B cell (primary cell): Measurements from ENCODE around the gene GOLGA8J. TPM values are rescaled to one million over a fixed set of nuclear protein-coding genes. Genes with fewer than 3 reads are reported as not detected.
"Not testable (repeated sequence)": the region's sequence is repeated elsewhere in the genome, so short reads cannot be mapped to it uniquely, and the experiment has no call there.

Experiments
- ATAC-seq: fragments of 200-7000 bp; cut with Tn5 transposase; one replicate; pipeline ENCODE4 v1.10.0; 2021; ENCODE audit warnings: low read depth, mild to moderate bottlenecking, moderate number of reproducible peaks, moderate library complexity
- CTCF ChIA-PET: fragments of 350-600 bp; sonication (Branson Sonifier 250); formaldehyde crosslinking; loops from one replicate; lab custom pipeline; 2021; ENCODE audit warnings: antibody characterized with exemption, inconsistent platforms; lab: Charles Lee
- POLR2A ChIA-PET: fragments of 350-600 bp; sonication (Branson Sonifier 250); formaldehyde crosslinking; loops from one replicate; lab custom pipeline; 2021; ENCODE audit warnings: antibody characterized with exemption; lab: Charles Lee
- DNase-seq: peaks from one replicate; pipeline ENCODE4 v3.0.0; 2013
- H2AFZ ChIP-seq: 2 replicates; pipeline ENCODE4 v1.6.1; 2012; ENCODE audit warnings: mild to moderate bottlenecking, low read depth, low read length; ENCODE audit not compliant: insufficient read depth, poor library complexity, severe bottlenecking
- H3K27ac ChIP-seq, 2 donors: 1 replicate in 1 of 2; 2 replicates in 1 of 2; pipeline ENCODE4 v1.5.1; 2012 to 2013; ENCODE audit warnings: low read length in 2 of 2, mild to moderate bottlenecking in 2 of 2, moderate library complexity in 1 of 2
- H3K27me3 ChIP-seq, 4 experiments: fragments of 200-600 bp in 1 of 4; sonication (generic) in 1 of 4; replicated peaks in 1 of 4; 1 replicate in 2 of 4; 2 replicates in 2 of 4; pipeline versions ENCODE4 v1.6.1 to v1.7.0; 2013 to 2016; ENCODE audit warnings: low read length in 3 of 4, mild to moderate bottlenecking in 2 of 4, mixed read lengths in 1 of 4, moderate library complexity in 1 of 4; ENCODE audit not compliant: insufficient read depth in 4 of 4, control insufficient read depth in 3 of 4; ENCODE audit errors: control extremely low read depth in 1 of 4
- H3K36me3 ChIP-seq, 2 experiments: replicated peaks in 1 of 2; 1 replicate in 1 of 2; 2 replicates in 1 of 2; pipeline versions ENCODE4 v1.6.1 to v1.7.1; 2013; ENCODE audit warnings: low read length in 1 of 2; ENCODE audit not compliant: insufficient read depth in 2 of 2, control insufficient read depth in 1 of 2; ENCODE audit errors: control extremely low read depth in 1 of 2, extremely low read depth in 1 of 2
- H3K4me1 ChIP-seq, 2 donors: fragments of 200-600 bp in 1 of 2; sonication (generic) in 1 of 2; 1 replicate in 1 of 2; 2 replicates in 1 of 2; pipeline versions ENCODE4 v1.5.1 to v1.6.1; 2013 to 2017; ENCODE audit warnings: low read length in 2 of 2; ENCODE audit not compliant: control insufficient read depth in 2 of 2, insufficient read depth in 2 of 2
- H3K4me2 ChIP-seq: replicated peaks from 2 replicates; pipeline ENCODE3; 2012; ENCODE audit warnings: mild to moderate bottlenecking, low read depth, low read length; ENCODE audit not compliant: poor library complexity, severe bottlenecking
- H3K4me3 ChIP-seq, 5 experiments: fragments of 200-600 bp in 1 of 5; sonication (generic) in 1 of 5; 1 replicate in 3 of 5; 2 replicates in 2 of 5; pipeline versions ENCODE4 v1.5.1 to v1.7.0; 2011 to 2016; ENCODE audit warnings: low read length in 4 of 5, mild to moderate bottlenecking in 4 of 5, low read depth in 2 of 5, control low read depth in 1 of 5, moderate library complexity in 1 of 5; ENCODE audit not compliant: insufficient read depth in 1 of 5; ENCODE audit errors: control extremely low read depth in 1 of 5, extremely low read depth in 1 of 5
- H3K79me2 ChIP-seq: fragments of 200-600 bp; sonication (generic); one replicate; pipeline ENCODE4 v1.6.0; 2016; ENCODE audit warnings: low read length; ENCODE audit not compliant: control insufficient read depth, insufficient read depth
- H3K9ac ChIP-seq: fragments of 200-600 bp; sonication (generic); 2 replicates; pipeline ENCODE4 v1.6.1; 2017; ENCODE audit warnings: mild to moderate bottlenecking, low read length, moderate library complexity
- H3K9me3 ChIP-seq, 3 donors: one replicate each; pipeline versions ENCODE4 v1.6.1 to v1.7.1; 2013; ENCODE audit warnings: low read length in 2 of 3; ENCODE audit not compliant: control insufficient read depth in 2 of 3, insufficient read depth in 1 of 3; ENCODE audit errors: control extremely low read depth in 1 of 3
- H4K20me1 ChIP-seq: 2 replicates; pipeline ENCODE4 v1.6.0; 2012; ENCODE audit warnings: mild to moderate bottlenecking, low read length; ENCODE audit not compliant: insufficient read depth, control insufficient read depth, poor library complexity, severe bottlenecking
- H3K27ac Mint-ChIP-seq: one replicate; pipeline ENCODE4 v1.8.0; 2021; ENCODE audit warnings: mixed read lengths
- H3K27me3 Mint-ChIP-seq: one replicate; pipeline ENCODE4 v1.8.0; 2021; ENCODE audit warnings: mixed read lengths
- H3K4me1 Mint-ChIP-seq: one replicate; pipeline ENCODE4 v1.8.0; 2021; ENCODE audit warnings: mixed read lengths
- H3K4me3 Mint-ChIP-seq: one replicate; pipeline ENCODE4 v1.8.0; 2021; ENCODE audit warnings: mixed read lengths
- H3K9me3 Mint-ChIP-seq: one replicate; pipeline ENCODE4 v1.8.0; 2022; ENCODE audit warnings: mixed read lengths; ENCODE audit not compliant: insufficient read depth
- WGBS: methylation state at CpG from one replicate; pipeline ENCODE4 v1.1.5; 2013; ENCODE audit warnings: missing lambda C conversion rate; ENCODE audit not compliant: insufficient coverage; 5-methylcytosine and 5-hydroxymethylcytosine counted together
- intact Hi-C: fragments of 100-400 bp; cut with micrococcal nuclease; formaldehyde crosslinking; loops from one replicate; pipeline ENCODE4 v1.10.0; 2022
- polyA plus RNA-seq: library from polyadenylated mRNA; depleted of rRNA; stranded (reverse); fragments of >200 nt; gene quantifications from 2 replicates; pipeline ENCODE4 v1.2.3, GENCODE V29; 2012
- small RNA-seq: library from RNA; depleted of rRNA; stranded (forward); fragments of <200 nt; gene quantifications from one replicate; pipeline ENCODE3, GENCODE V24; 2012; ENCODE audit warnings: low replicate concordance, low read depth; ENCODE audit not compliant: insufficient read length
- total RNA-seq, 2 donors: library from RNA; stranded (reverse); fragments of 120-200 nt in 1 of 2; gene quantifications; 1 replicate in 1 of 2; 2 replicates in 1 of 2; pipeline versions ENCODE4 v1.2.3 to v1.2.4, GENCODE V29; 2013 to 2022

The GOLGA8J gene
- total and polyA plus RNA-seq, 2 donors (not counting 1 experiment from before 2014, with no cell fraction given), result not detected

GRCh38 chr15:30134751-30135150 is 52.0 kb downstream of the GOLGA8J start, which contains the start of gene GOLGA8T:
Gene GOLGA8T, plus strand, starts transcription at chr15:30135051. Its CDS starts 98 bp downstream, at chr15:30135149.
- H3K27ac Mint-ChIP-seq, H3K4me2 ChIP-seq, H3K79me2 ChIP-seq, intact Hi-C loops, H3K9me3 ChIP-seq, H3K4me1 ChIP-seq, H3K36me3 ChIP-seq, H4K20me1 ChIP-seq, H3K27me3 Mint-ChIP-seq, H2AFZ ChIP-seq, DNase-seq, H3K4me3 Mint-ChIP-seq, CTCF ChIA-PET, H3K4me1 Mint-ChIP-seq, H3K9ac ChIP-seq, H3K27ac ChIP-seq, POLR2A ChIA-PET, ATAC-seq, H3K27me3 ChIP-seq, H3K4me3 ChIP-seq, H3K9me3 Mint-ChIP-seq: not testable (repeated sequence)
- WGBS, result no CpG with 5 or more reads among the region's 7 CpGs

Small RNA genes within 50 kb of the gene (small RNA-seq; reads per million reads assigned to genes)
- 0.57 reads per million for gene RF00096
- gene RN7SL673P, result not detected

Other genes starting within 250 kb of the GOLGA8J start
- 0.71 TPM in 1 of 2 replicates, not detected in the other for gene GOLGA8T, start 52.1 kb downstream of the GOLGA8J start, total RNA-seq
- not detected in 2 replicates for gene GOLGA8T, start 52.1 kb downstream of the GOLGA8J start, polyA plus RNA-seq